Stimulated activated CD8-positive, alpha-beta memory T cell treated with anti-CD3 and anti-CD28 coated beads, Interleukin-15, amount 100 ng/mL, for 1 hour (primary cell): ENCODE results near the gene TRUB1.

Experiments used
- DNase-seq: peaks from one replicate; pipeline ENCODE4 v3.0.0-alpha.2; 2020; ENCODE audit warnings: low read depth

The TRUB1 gene

GRCh38 chr10:114982989-114983388 lies 45.0 kb downstream of the TRUB1 start:
- no peak for DNase-seq

GRCh38 chr10:114987995-114988394 lies 50.0 kb downstream of the TRUB1 start:
- no peak for DNase-seq

GRCh38 chr10:114990586-114990985 lies 52.6 kb downstream of the TRUB1 start:
- DNase-seq, result no peak

- no peak for DNase-seq
These were observed 53.0 kb downstream of the TRUB1 start for GRCh38 chr10:114990991-114991390.

GRCh38 chr10:114992189-114992775 lies 54.3 kb downstream of the TRUB1 start:
- DNase-seq, result no peak

GRCh38 chr10:114995468-114996247 lies 57.7 kb downstream of the TRUB1 start:
- no peak for DNase-seq

GRCh38 chr10:114996542-114996941 lies 58.5 kb downstream of the TRUB1 start:
- DNase-seq, result no peak

GRCh38 chr10:114998993-114999392 lies 61.0 kb downstream of the TRUB1 start:
- no peak for DNase-seq

- no peak for DNase-seq
These were observed 63.7 kb downstream of the TRUB1 start for GRCh38 chr10:115001506-115002381.

GRCh38 chr10:115003396-115003795 lies 65.4 kb downstream of the TRUB1 start:
- DNase-seq, result no peak

- no peak for DNase-seq
These were observed 66.4 kb downstream of the TRUB1 start for GRCh38 chr10:115004236-115004862.

GRCh38 chr10:115005771-115006170 lies 67.8 kb downstream of the TRUB1 start:
- no peak for DNase-seq

- DNase-seq, result no peak
These were observed 80.4 kb downstream of the TRUB1 start for GRCh38 chr10:115018185-115018931.

- no peak for DNase-seq
These were observed 82.5 kb downstream of the TRUB1 start for GRCh38 chr10:115020449-115020848.

- no peak for DNase-seq
These were observed 84.7 kb downstream of the TRUB1 start for GRCh38 chr10:115022733-115023132.

GRCh38 chr10:115023715-115024114 lies 85.7 kb downstream of the TRUB1 start:
- no peak for DNase-seq

- DNase-seq, result no peak
These were observed 86.4 kb downstream of the TRUB1 start for GRCh38 chr10:115024371-115024770.

GRCh38 chr10:115026056-115026745 lies 88.2 kb downstream of the TRUB1 start:
- DNase-seq, result no peak

GRCh38 chr10:115026746-115027140 lies 88.7 kb downstream of the TRUB1 start:
- no peak for DNase-seq
